GM23338 (cell line): ENCODE data around the gene NXPE3. TPM values are rescaled to one million over a fixed set of nuclear protein-coding genes. Genes with fewer than 3 reads are reported as not detected.

ENCODE experiments used
- ATAC-seq: fragments of 200-7000 bp; cut with Tn5 transposase; 3 replicates; pipeline ENCODE4 v1.9.1; 2020
- DNase-seq: peaks from one replicate; pipeline ENCODE4 v3.0.0-alpha.2; 2015; ENCODE audit warnings: low spot score
- H2AFZ ChIP-seq: fragments of 200-600 bp; sonication (generic); 2 replicates; pipeline ENCODE4 v1.8.0; 2016; ENCODE audit warnings: antibody characterized with exemption, mild to moderate bottlenecking, moderate library complexity
- H3F3A ChIP-seq: fragments of 200-600 bp; sonication (generic); replicated peaks from 2 replicates; pipeline ENCODE4 v1.8.0; 2017; ENCODE audit warnings: antibody characterized with exemption, mixed run types, low read depth
- H3K27ac ChIP-seq: fragments of 200-600 bp; sonication (generic); 2 replicates; pipeline ENCODE4 v1.6.1; 2016; ENCODE audit warnings: low read depth
- H3K27me3 ChIP-seq: fragments of 200-600 bp; sonication (generic); 2 replicates; pipeline ENCODE4 v1.8.0; 2016; ENCODE audit warnings: mild to moderate bottlenecking, mixed run types, moderate library complexity; ENCODE audit not compliant: insufficient read depth
- H3K36me3 ChIP-seq: fragments of 200-600 bp; sonication (generic); 2 replicates; pipeline ENCODE4 v1.8.0; 2016; ENCODE audit warnings: mild to moderate bottlenecking; ENCODE audit not compliant: insufficient read depth
- H3K4me1 ChIP-seq: fragments of 200-600 bp; sonication (generic); 2 replicates; pipeline ENCODE4 v1.8.0; 2016; ENCODE audit warnings: mild to moderate bottlenecking, moderate library complexity; ENCODE audit not compliant: insufficient read depth
- H3K4me2 ChIP-seq: fragments of 200-600 bp; sonication (generic); 2 replicates; pipeline ENCODE4 v1.7.1; 2017; ENCODE audit warnings: mixed run types
- H3K4me3 ChIP-seq: fragments of 200-600 bp; sonication (generic); 2 replicates; pipeline ENCODE4 v1.6.1; 2016; ENCODE audit warnings: mixed run types
- H3K79me2 ChIP-seq: fragments of 200-600 bp; sonication (generic); replicated peaks from 2 replicates; pipeline ENCODE4 v1.8.0; 2017; ENCODE audit warnings: mild to moderate bottlenecking; ENCODE audit not compliant: insufficient read depth
- H3K9me2 ChIP-seq: fragments of 200-600 bp; sonication (generic); 2 replicates; pipeline ENCODE4 v1.8.0; 2017; ENCODE audit not compliant: insufficient read depth
- H4K20me1 ChIP-seq: fragments of 200-600 bp; sonication (generic); replicated peaks from 2 replicates; pipeline ENCODE4 v1.8.0; 2017; ENCODE audit warnings: mild to moderate bottlenecking; ENCODE audit not compliant: insufficient read depth
- H3K27ac Mint-ChIP-seq: 2 replicates; pipeline ENCODE4 v1.8.0; 2020; ENCODE audit warnings: inconsistent platforms, mild to moderate bottlenecking, moderate library complexity, mixed read lengths
- H3K27me3 Mint-ChIP-seq: 3 replicates; pipeline ENCODE4 v1.8.0; 2022; ENCODE audit warnings: low read depth, mild to moderate bottlenecking, moderate library complexity, mixed read lengths, inconsistent platforms; ENCODE audit not compliant: insufficient read depth, poor library complexity
- H3K36me3 Mint-ChIP-seq: 3 replicates; pipeline ENCODE4 v1.8.0; 2021; ENCODE audit warnings: low read depth, mild to moderate bottlenecking, inconsistent platforms, moderate library complexity, mixed read lengths
- H3K4me1 Mint-ChIP-seq: 3 replicates; pipeline ENCODE4 v1.8.0; 2020; ENCODE audit warnings: mild to moderate bottlenecking, inconsistent platforms, mixed read lengths
- H3K4me3 Mint-ChIP-seq: 3 replicates; pipeline ENCODE4 v1.8.0; 2021; ENCODE audit warnings: moderate library complexity, mild to moderate bottlenecking, inconsistent platforms, mixed read lengths
- H3K9me3 Mint-ChIP-seq: 3 replicates; pipeline ENCODE4 v1.8.0; 2020; ENCODE audit warnings: moderate library complexity, mild to moderate bottlenecking, inconsistent platforms, mixed read lengths
- ETS1 ChIP-seq: IDR thresholded peaks from 2 replicates; pipeline ENCODE4 v1.6.1; 2016; ENCODE audit warnings: antibody characterized with exemption
- JUNB ChIP-seq: IDR thresholded peaks from one replicate; pipeline ENCODE4 v1.6.1; 2016; ENCODE audit warnings: antibody characterized with exemption; ENCODE audit not compliant: unreplicated experiment
- NANOG ChIP-seq: IDR thresholded peaks from 2 replicates; pipeline ENCODE4 v1.6.1; 2016; ENCODE audit warnings: antibody characterized with exemption, borderline replicate concordance
- POLR2AphosphoS5 ChIP-seq: IDR thresholded peaks from 2 replicates; pipeline ENCODE4 v1.6.1; 2016; ENCODE audit warnings: antibody characterized with exemption, low read depth
- ZNF114 ChIP-seq: fragments of 250-450 bp; sonication (Bioruptor Pico); IDR thresholded peaks from 2 replicates; pipeline ENCODE4 v1.5.0; 2020; ENCODE audit warnings: mild to moderate bottlenecking, moderate library complexity
- ZNF331 ChIP-seq: fragments of 250-450 bp; sonication (Bioruptor Pico); IDR thresholded peaks from 2 replicates; pipeline ENCODE4 v1.5.0; 2020; ENCODE audit warnings: low read depth, mild to moderate bottlenecking, moderate library complexity
- polyA plus RNA-seq: library from polyadenylated mRNA; unstranded; fragments of >200 nt; fragmentation: Nextera tagmentation; extraction: Ambion mirVana; gene quantifications from 2 replicates; pipeline ENCODE4 v1.2.1, GENCODE V29; 2016
- total RNA-seq: library from RNA; depleted of rRNA; stranded (reverse); fragments of >200 nt; shearing (Covaris generic); gene quantifications from 2 replicates; pipeline ENCODE4 v1.2.3, GENCODE V29; 2014
- TF ChIP-seq, protein P1 (sequence below), 2 experiments: fragments of 200-600 bp in 1 of 2; sonication (generic) in 1 of 2; conservative IDR thresholded peaks; 2 replicates each; pipeline versions ENCODE4 v1.5.1 to v1.6.1; 2016 to 2017; ENCODE audit warnings: antibody characterized with exemption in 2 of 2, low read depth in 2 of 2, mild to moderate bottlenecking in 2 of 2, moderate library complexity in 1 of 2

NXPE3 gene
- total and polyA plus RNA-seq, 2 experiments from 2014 or later = 13.3 to 20.8 TPM

GRCh38 chr3:101781166-101781565, 2.2 kb downstream of the NXPE3 start:
- Mint-ChIP-seq H3K27ac (peak overlapping the region; percentile 31), H3K4me1 (peaks cover 25% of the 10 kb centered on the region), H3K4me3 (peak overlapping the region; percentile 84), H3K27me3 (peaks cover 10% of the 10 kb centered on the region), H3K9me3 (no peaks in the 10 kb centered on the region), H3K36me3 (peaks cover 31% of the 10 kb centered on the region)
- Histone ChIP-seq H3K4me1 (peaks cover 29% of the 10 kb centered on the region), H3K27me3 (peaks cover 7% of the 10 kb centered on the region; the same call in 1 of the 2 replicates), H3K4me3 (peak overlapping the region; percentile 83), H3F3A (peaks cover 5% of the 10 kb centered on the region; the same call in 1 of the 2 replicates), H3K36me3 (peaks cover 26% of the 10 kb centered on the region), H2AFZ (no peak overlapping the region), H3K79me2 (peaks cover 24% of the 10 kb centered on the region), H4K20me1 (no peaks in the 10 kb centered on the region), H3K4me2 (peak overlapping the region; percentile 95), H3K9me2 (no peaks in the 10 kb centered on the region), H3K27ac (no peak overlapping the region)
- ATAC-seq (no peak), DNase-seq (peak; percentile 13)
- TF ChIP-seq ZNF114 (CRISPR knock-in tag) = no peak

- peaks cover 36% of the 10 kb centered on the region for H3K36me3 ChIP-seq
- DNase-seq (no peak), ATAC-seq (no peak)
- H3K4me3 ChIP-seq = no peak overlapping the region
- H3K9me2 ChIP-seq = no peaks in the 10 kb centered on the region
- H4K20me1 ChIP-seq = peaks cover 4% of the 10 kb centered on the region; the same call in 1 of the 2 replicates
- H3K27me3 ChIP-seq = no peaks in the 10 kb centered on the region
- no peak overlapping the region for H3K27ac ChIP-seq
- H2AFZ ChIP-seq = no peak overlapping the region
- H3K4me1 Mint-ChIP-seq = peaks cover 13% of the 10 kb centered on the region
- peaks cover 2% of the 10 kb centered on the region for H3K27me3 Mint-ChIP-seq
- H3K36me3 Mint-ChIP-seq = peaks cover 70% of the 10 kb centered on the region
- no peak overlapping the region for H3K4me3 Mint-ChIP-seq
- peaks cover 3% of the 10 kb centered on the region; the same call in 1 of the 2 replicates for H3F3A ChIP-seq
- peaks cover 21% of the 10 kb centered on the region for H3K4me1 ChIP-seq
- H3K4me2 ChIP-seq = no peak overlapping the region
- H3K79me2 ChIP-seq = peaks cover 32% of the 10 kb centered on the region
- H3K27ac Mint-ChIP-seq = no peak overlapping the region
- no peak for TF ChIP-seq NANOG
- TF ChIP-seq, protein P1, sequence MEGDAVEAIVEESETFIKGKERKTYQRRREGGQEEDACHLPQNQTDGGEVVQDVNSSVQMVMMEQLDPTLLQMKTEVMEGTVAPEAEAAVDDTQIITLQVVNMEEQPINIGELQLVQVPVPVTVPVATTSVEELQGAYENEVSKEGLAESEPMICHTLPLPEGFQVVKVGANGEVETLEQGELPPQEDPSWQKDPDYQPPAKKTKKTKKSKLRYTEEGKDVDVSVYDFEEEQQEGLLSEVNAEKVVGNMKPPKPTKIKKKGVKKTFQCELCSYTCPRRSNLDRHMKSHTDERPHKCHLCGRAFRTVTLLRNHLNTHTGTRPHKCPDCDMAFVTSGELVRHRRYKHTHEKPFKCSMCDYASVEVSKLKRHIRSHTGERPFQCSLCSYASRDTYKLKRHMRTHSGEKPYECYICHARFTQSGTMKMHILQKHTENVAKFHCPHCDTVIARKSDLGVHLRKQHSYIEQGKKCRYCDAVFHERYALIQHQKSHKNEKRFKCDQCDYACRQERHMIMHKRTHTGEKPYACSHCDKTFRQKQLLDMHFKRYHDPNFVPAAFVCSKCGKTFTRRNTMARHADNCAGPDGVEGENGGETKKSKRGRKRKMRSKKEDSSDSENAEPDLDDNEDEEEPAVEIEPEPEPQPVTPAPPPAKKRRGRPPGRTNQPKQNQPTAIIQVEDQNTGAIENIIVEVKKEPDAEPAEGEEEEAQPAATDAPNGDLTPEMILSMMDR (conservative IDR thresholded peaks at IDR 0.05; ENCODE audit: low read depth in 2 of 2) = no peak
- no peak for TF ChIP-seq ETS1
- TF ChIP-seq ZNF114 (CRISPR knock-in tag) = no peak
- H3K9me3 Mint-ChIP-seq = no peaks in the 10 kb centered on the region
Observed at GRCh38 chr3:101784855-101785613, 6.0 kb downstream of the NXPE3 start.

- Mint-ChIP-seq H3K9me3 (no peaks in the 10 kb centered on the region; the same call in 2 of the 3 replicates), H3K4me1 (no peaks in the 10 kb centered on the region), H3K27me3 (peaks cover 1% of the 10 kb centered on the region), H3K27ac (no peak overlapping the region), H3K4me3 (no peak overlapping the region), H3K36me3 (peaks cover 91% of the 10 kb centered on the region)
- Histone ChIP-seq H3K9me2 (no peaks in the 10 kb centered on the region), H3F3A (0 out of 2 replicates have a peak, but pooled peaks cover 2% of the 10 kb centered on the region), H3K27me3 (no peaks in the 10 kb centered on the region), H4K20me1 (peaks cover 12% of the 10 kb centered on the region), H3K79me2 (peaks cover 54% of the 10 kb centered on the region), H3K4me3 (no peak overlapping the region), H2AFZ (no peak overlapping the region), H3K4me2 (no peak overlapping the region), H3K27ac (no peak overlapping the region), H3K36me3 (peaks cover 25% of the 10 kb centered on the region), H3K4me1 (no peaks in the 10 kb centered on the region)
- no peak for ATAC-seq
- no peak for DNase-seq
- TF ChIP-seq JUNB (no peak), ETS1 (no peak), ZNF331 (CRISPR knock-in tag) (no peak), NANOG (no peak), POLR2AphosphoS5 (no peak), ZNF114 (CRISPR knock-in tag) (no peak)
- TF ChIP-seq, protein P1 (conservative IDR thresholded peaks at IDR 0.05; ENCODE audit: low read depth in 2 of 2) = no peak
Observed at GRCh38 chr3:101791778-101792177, 12.8 kb downstream of the NXPE3 start.
